HG03558 (cell line): Measurements from ENCODE around the gene PF4V1.

Source experiments
- ATAC-seq: cut with Tn5 transposase; IDR thresholded peaks from one replicate; pipeline ENCODE4 v1.9.1; 2021; ENCODE audit warnings: moderate number of reproducible peaks; ENCODE audit not compliant: unreplicated experiment; ENCODE audit errors: extremely low read depth

PF4V1 gene

DNA sequence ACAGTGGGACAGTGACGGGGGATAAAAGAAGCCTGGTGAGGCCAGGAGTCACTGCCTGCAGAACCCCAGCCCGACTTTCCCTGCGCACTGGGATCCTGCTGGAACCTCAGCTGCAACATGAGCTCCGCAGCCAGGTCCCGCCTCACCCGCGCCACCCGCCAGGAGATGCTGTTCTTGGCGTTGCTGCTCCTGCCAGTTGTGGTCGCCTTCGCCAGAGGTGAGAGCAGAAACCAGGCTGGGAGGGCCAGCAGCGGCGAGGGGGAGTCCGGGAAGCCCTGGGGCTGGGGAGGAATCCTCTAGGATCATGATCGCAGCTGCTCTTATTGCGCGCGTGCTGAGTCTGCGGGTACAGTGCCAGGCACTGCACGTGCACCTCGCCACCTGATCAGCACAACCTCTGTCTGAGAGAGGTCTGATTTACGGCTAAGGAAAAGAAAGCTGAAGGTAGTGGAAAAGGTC is at the start of gene PF4V1:
Gene PF4V1, plus strand, starts transcription at position 51 of the 459 bp plus-strand sequence. Its CDS starts 67 bp downstream, at position 118.
- no peak for ATAC-seq

GRCh38 chr4:73810191-73810590 is 42.9 kb upstream of the PF4V1 start:
- ATAC-seq: no peak

DNA sequence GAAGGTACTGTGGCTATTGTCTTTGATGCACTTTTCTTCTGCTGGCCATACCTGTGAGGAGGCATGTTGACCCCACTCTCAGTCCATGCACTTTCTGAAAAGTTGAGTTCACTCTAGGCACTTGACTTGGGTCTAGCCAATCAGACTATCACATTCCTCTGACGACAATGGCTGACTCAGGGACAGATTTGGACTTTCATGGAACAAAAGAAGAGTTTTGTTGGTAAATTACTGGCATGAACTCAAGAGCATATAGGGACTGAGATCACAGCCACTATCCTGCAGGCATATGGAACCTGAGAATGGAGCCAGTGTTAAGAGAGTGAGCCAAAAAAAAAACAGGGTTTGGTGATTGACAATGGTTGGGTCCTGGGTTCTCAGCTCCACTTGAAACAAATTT is 41.3 kb upstream of the PF4V1 start:
- ATAC-seq: no peak

DNA sequence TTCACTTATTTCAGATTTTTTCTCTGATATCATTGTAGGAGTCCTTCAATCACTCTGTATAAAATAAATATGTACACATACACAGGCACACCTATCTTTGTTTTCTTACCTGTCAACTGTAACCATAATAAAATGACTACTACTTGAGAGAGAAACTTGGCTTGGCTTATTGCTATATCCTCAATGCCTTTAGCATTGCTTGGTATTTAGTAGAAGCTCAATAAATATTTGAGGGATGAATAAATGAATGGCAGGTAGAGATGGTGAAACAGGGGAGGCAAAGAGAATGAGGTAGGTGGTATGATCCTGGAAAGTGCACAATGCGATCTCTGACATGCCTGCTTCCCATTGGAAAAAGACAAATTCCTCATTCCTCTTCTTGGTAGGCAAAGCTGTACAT is 38.4 kb upstream of the PF4V1 start:
- ATAC-seq: no peak

- no peak for ATAC-seq
Observed at GRCh38 chr4:73815145-73815544, 38.0 kb upstream of the PF4V1 start.

GRCh38 chr4:73816814-73817213 is 36.3 kb upstream of the PF4V1 start:
- no peak for ATAC-seq

DNA sequence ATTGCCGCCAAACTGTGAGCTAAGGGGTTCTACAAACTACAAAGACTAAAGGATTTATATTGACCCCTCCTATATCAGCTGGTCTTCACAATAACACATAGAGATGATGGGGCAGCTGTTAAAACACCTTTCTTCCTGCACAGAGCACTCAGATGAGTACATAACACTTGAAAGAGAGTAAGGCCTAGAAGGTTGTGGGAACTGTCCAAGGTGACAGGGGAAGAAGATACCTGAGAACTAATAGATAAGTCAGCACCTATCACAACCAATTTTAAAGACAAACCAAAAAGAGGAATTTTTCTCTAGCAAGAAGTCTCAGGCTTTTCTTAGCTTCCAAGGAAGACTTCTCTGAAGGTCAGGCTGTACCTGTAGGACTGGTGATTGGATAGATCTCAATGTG is 35.8 kb upstream of the PF4V1 start:
- no peak for ATAC-seq

GRCh38 chr4:73821325-73821724 is 31.8 kb upstream of the PF4V1 start:
- ATAC-seq: no peak

GRCh38 chr4:73822389-73822788 is 30.7 kb upstream of the PF4V1 start:
- no peak for ATAC-seq

- no peak for ATAC-seq
Observed at GRCh38 chr4:73822812-73823504, 30.1 kb upstream of the PF4V1 start.

- no peak for ATAC-seq
Observed at GRCh38 chr4:73823760-73824159, 29.3 kb upstream of the PF4V1 start.

DNA sequence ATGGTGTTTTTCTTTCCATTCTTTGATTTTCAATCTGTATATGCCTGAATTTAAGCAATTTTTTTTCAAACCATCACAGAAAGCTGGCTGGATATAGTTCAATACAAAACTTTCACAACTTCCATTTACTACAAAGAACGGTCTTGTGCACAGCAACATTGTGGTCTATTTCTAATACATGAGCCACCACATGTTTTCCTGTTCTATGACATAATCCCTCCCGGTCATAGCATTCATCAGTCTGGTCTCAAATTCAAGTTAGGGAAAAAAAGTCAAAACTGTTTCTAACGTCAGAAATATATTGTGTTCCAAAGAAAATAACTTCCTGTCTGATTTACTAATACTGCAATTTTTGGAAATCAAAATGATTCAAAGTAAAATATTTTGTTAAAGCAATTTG is 24.1 kb upstream of the PF4V1 start:
- ATAC-seq: no peak

- ATAC-seq: no peak
Observed at GRCh38 chr4:73831569-73831968, 21.5 kb upstream of the PF4V1 start.

GRCh38 chr4:73832651-73833237 is 20.4 kb upstream of the PF4V1 start:
- ATAC-seq: no peak

- ATAC-seq: no peak
Observed at GRCh38 chr4:73836373-73837279, 16.5 kb upstream of the PF4V1 start, which contains the start of gene CXCL6. Gene CXCL6 (plus strand): TSS chr4:73836678. CDS start chr4:73836751, 73 bp downstream.

DNA sequence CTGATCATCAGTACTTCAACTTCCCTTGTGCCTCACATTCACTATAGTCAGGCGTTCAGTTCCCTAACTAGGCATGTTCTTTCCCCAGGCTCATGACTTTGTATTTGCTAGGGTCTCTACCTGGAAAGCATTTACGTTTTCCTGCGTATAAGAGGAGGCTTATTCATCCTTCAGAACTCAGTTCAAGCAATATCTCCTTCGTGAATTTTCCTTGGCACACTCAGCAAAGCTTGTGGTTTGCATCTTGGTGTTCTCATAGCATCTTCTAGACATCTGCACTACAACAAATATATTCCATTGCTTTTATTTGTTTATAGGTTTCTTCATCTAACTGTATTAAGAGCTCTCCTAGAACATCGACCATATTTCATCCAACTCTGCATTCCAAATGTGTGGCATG is 14.0 kb upstream of the PF4V1 start:
- ATAC-seq: no peak

DNA sequence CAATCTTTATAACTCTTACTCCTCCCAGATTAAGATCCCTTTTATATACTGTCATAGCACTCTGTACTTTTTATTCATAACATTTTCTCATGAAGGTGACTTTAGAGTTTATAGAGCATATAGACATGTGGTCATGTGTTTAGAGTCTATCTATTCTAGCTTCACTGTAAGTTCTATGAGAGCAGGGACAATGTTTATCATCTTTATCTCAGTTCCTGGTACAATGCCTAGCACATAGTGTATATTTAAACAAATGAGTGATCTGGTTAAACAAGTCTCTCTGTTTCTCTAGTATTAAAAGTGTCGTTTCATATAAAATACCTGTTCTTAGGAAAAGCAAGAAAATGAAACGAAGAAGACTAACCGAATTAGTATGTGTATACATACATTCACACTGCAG is 13.4 kb upstream of the PF4V1 start:
- ATAC-seq: no peak

- no peak for ATAC-seq
Observed at GRCh38 chr4:73841243-73841925, 11.7 kb upstream of the PF4V1 start.

DNA sequence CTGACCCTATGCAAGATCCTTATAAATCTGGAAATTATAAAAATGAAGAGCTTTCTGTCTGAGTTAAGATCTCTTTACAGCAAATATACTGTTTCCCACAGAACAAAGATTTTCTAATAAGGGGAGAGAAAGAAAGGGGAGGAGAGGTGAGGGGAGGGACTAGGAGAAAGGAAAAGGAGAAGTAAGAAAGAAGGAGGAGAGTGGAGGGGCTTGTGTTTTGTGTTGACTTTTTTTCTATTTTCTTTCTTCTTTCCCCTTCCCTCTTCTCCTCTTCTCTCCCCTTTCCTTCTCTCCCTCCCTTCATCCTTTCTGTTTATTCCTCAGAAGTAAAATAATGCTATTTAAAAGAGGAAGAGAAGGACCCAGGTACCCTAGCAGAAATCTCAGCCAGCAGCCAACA is 10.4 kb upstream of the PF4V1 start:
- ATAC-seq: no peak

- ATAC-seq: no peak
Observed at GRCh38 chr4:73843369-73843768, 9.7 kb upstream of the PF4V1 start.
